HCT116 (cell line): ENCODE data around the gene RSAD1. TPM values are rescaled to one million over a fixed set of nuclear protein-coding genes. Genes with fewer than 3 reads are reported as not detected.

Source experiments
- ATAC-seq: fragments of 200-7000 bp; cut with Tn5 transposase; 2 replicates; pipeline ENCODE4 v1.9.1; 2020; ENCODE audit warnings: mild to moderate bottlenecking, moderate library complexity
- BruUV-seq: library from RNA; stranded (reverse); fragments of 400-500 nt; replicated peaks from 2 replicates; lab custom pipeline; 2021; lab: Mats Ljungman, UMichigan
- CTCF ChIA-PET: fragments of 300-600 bp; sonication (Branson Sonifier 250); formaldehyde crosslinking; loops from one replicate; lab custom pipeline; 2021; ENCODE audit warnings: antibody characterized with exemption; lab: Charles Lee
- POLR2A ChIA-PET: fragments of 300-600, 350-600 bp; sonication (Branson Sonifier 250); formaldehyde crosslinking; loops from one replicate; lab custom pipeline; 2021; ENCODE audit warnings: antibody characterized with exemption; lab: Charles Lee
- RAD21 ChIA-PET, 2 experiments: fragments of 300-600 bp; sonication (Branson Sonifier 250); formaldehyde crosslinking; loops; one replicate each; lab custom pipeline; 2023; ENCODE audit warnings: low total read pairs in 2 of 2; ENCODE audit not compliant: uncharacterized antibody in 2 of 2, unreplicated experiment in 2 of 2, low non-redundant PET in 1 of 2; lab: Charles Lee
- DNase-seq: peaks from one replicate; pipeline ENCODE4 v3.0.0-alpha.2; 2010; ENCODE audit warnings: low read depth, low spot score
- H2AFZ ChIP-seq: fragments of 200-600 bp; shearing (Covaris generic), sonication (generic); 2 replicates; pipeline ENCODE4 v1.6.1; 2017; ENCODE audit warnings: low read depth, mixed run types, mixed read lengths, antibody characterized with exemption, low read length; ENCODE audit not compliant: poor library complexity, severe bottlenecking
- H3K27ac ChIP-seq: 2 replicates; pipeline ENCODE4 v1.5.1; 2012; ENCODE audit warnings: low read depth, low read length
- H3K27me3 ChIP-seq: fragments of 200-600 bp; sonication (generic); 2 replicates; pipeline ENCODE4 v1.6.1; 2016; ENCODE audit warnings: mixed run types, low read length, mixed read lengths; ENCODE audit not compliant: insufficient read depth
- H3K36me3 ChIP-seq, 2 experiments: fragments of 200-500 bp in 1 of 2; fragments of 200-600 bp in 1 of 2; sonication (Bioruptor generic) in 1 of 2; sonication (generic) in 1 of 2; 2 replicates each; pipeline versions ENCODE4 v1.5.1 to v1.6.1; 2014 to 2016; ENCODE audit warnings: low read length in 2 of 2, inconsistent platforms in 1 of 2, mixed read lengths in 1 of 2, mixed run types in 1 of 2; ENCODE audit not compliant: insufficient read depth in 2 of 2, control insufficient read depth in 1 of 2
- H3K4me1 ChIP-seq, 2 experiments: fragments of 200-600 bp in 1 of 2; sonication (generic) in 1 of 2; 2 replicates each; pipeline versions ENCODE4 v1.5.1 to v1.6.1; 2012 to 2017; ENCODE audit warnings: low read length in 2 of 2, inconsistent platforms in 1 of 2, mild to moderate bottlenecking in 1 of 2, mixed read lengths in 1 of 2, mixed run types in 1 of 2, moderate library complexity in 1 of 2; ENCODE audit not compliant: insufficient read depth in 2 of 2, control insufficient read depth in 1 of 2
- H3K4me2 ChIP-seq: fragments of 200-600 bp; sonication (generic); 2 replicates; pipeline ENCODE4 v1.6.1; 2017; ENCODE audit warnings: mixed run types, low read length, mixed read lengths
- H3K4me3 ChIP-seq, 2 experiments: fragments of 200-600 bp in 1 of 2; sonication (generic) in 1 of 2; replicated peaks in 1 of 2; 2 replicates each; pipeline ENCODE4 v1.5.1; 2011 to 2016; ENCODE audit warnings: low read length in 2 of 2, control low read depth in 1 of 2, low read depth in 1 of 2, mild to moderate bottlenecking in 1 of 2, mixed read lengths in 1 of 2, mixed run types in 1 of 2
- H3K79me2 ChIP-seq: fragments of 200-600 bp; sonication (generic); 2 replicates; pipeline ENCODE4 v1.6.1; 2017; ENCODE audit warnings: mild to moderate bottlenecking, mixed run types, low read length, moderate library complexity, mixed read lengths; ENCODE audit not compliant: insufficient read depth
- H3K9ac ChIP-seq: fragments of 200-600 bp; sonication (generic); 2 replicates; pipeline ENCODE4 v1.6.1; 2016; ENCODE audit warnings: low read length, mixed read lengths
- H3K9me2 ChIP-seq: fragments of 200-600 bp; sonication (generic), shearing (Covaris generic); 2 replicates; pipeline ENCODE4 v1.6.1; 2017; ENCODE audit warnings: mixed run types, mild to moderate bottlenecking, moderate library complexity; ENCODE audit not compliant: insufficient read depth
- H3K9me3 ChIP-seq, 2 experiments: fragments of 200-500 bp in 1 of 2; fragments of 200-600 bp in 1 of 2; sonication (Bioruptor generic) in 1 of 2; sonication (generic) in 1 of 2; 2 replicates each; pipeline ENCODE4 v1.6.1; 2014 to 2017; ENCODE audit warnings: low read length in 2 of 2, mixed read lengths in 2 of 2, inconsistent platforms in 1 of 2, low read depth in 1 of 2, mild to moderate bottlenecking in 1 of 2, mixed run types in 1 of 2, moderate library complexity in 1 of 2; ENCODE audit not compliant: control insufficient read depth in 1 of 2, insufficient read depth in 1 of 2
- H4K20me1 ChIP-seq: fragments of 200-600 bp; sonication (generic), shearing (Covaris generic); 2 replicates; pipeline ENCODE4 v1.6.1; 2017; ENCODE audit warnings: mixed run types, mild to moderate bottlenecking, moderate library complexity; ENCODE audit not compliant: insufficient read depth
- CBX3 ChIP-seq: IDR thresholded peaks from 2 replicates; pipeline ENCODE4 v1.6.1; 2012; ENCODE audit warnings: low read depth
- CEBPB ChIP-seq: IDR thresholded peaks from 2 replicates; pipeline ENCODE4 v1.6.1; 2012; ENCODE audit warnings: low read depth
- CTCF ChIP-seq, 3 experiments: fragments of 200-600 bp in 1 of 3; sonication (generic) in 1 of 3; IDR thresholded peaks in 2 of 3; conservative IDR thresholded peaks in 1 of 3; 2 replicates each; pipeline ENCODE4 v1.5.1; 2012 to 2017; ENCODE audit warnings: low read depth in 2 of 3, low read length in 2 of 3, antibody characterized with exemption in 1 of 3, borderline replicate concordance in 1 of 3, control low read depth in 1 of 3, mild to moderate bottlenecking in 1 of 3, mixed read lengths in 1 of 3, mixed run types in 1 of 3, moderate library complexity in 1 of 3; ENCODE audit not compliant: insufficient read depth in 1 of 3
- EGR1 ChIP-seq: IDR thresholded peaks from 2 replicates; pipeline ENCODE4 v1.6.1; 2012; ENCODE audit warnings: low read depth
- ELF1 ChIP-seq: IDR thresholded peaks from 2 replicates; pipeline ENCODE4 v1.6.1; 2012; ENCODE audit warnings: low read depth, borderline replicate concordance
- EZH2 ChIP-seq: fragments of 200-600 bp; sonication (generic); IDR thresholded peaks from 2 replicates; pipeline ENCODE4 v1.6.1; 2017; ENCODE audit warnings: antibody characterized with exemption, mixed run types
- FOSL1 ChIP-seq: IDR thresholded peaks from 2 replicates; pipeline ENCODE4 v1.6.1; 2012; ENCODE audit warnings: low read depth
- JUND ChIP-seq: IDR thresholded peaks from 2 replicates; pipeline ENCODE4 v1.6.1; 2012
- POLR2A ChIP-seq: IDR thresholded peaks from 2 replicates; pipeline ENCODE4 v1.7.0; 2011; ENCODE audit warnings: borderline replicate concordance; ENCODE audit not compliant: insufficient read depth, insufficient read length; ENCODE audit errors: extremely low read depth
- POLR2AphosphoS5 ChIP-seq: IDR thresholded peaks from 2 replicates; pipeline ENCODE4 v1.6.1; 2011; ENCODE audit warnings: mild to moderate bottlenecking, low read depth, low read length, moderate library complexity
- RAD21 ChIP-seq: IDR thresholded peaks from 2 replicates; pipeline ENCODE4 v1.6.1; 2012; ENCODE audit warnings: low read depth, mild to moderate bottlenecking
- REST ChIP-seq: IDR thresholded peaks from 2 replicates; pipeline ENCODE4 v1.6.1; 2012; ENCODE audit warnings: low read depth
- SIN3A ChIP-seq: IDR thresholded peaks from 2 replicates; pipeline ENCODE4 v1.6.1; 2012; ENCODE audit warnings: low read depth
- SP1 ChIP-seq: IDR thresholded peaks from 2 replicates; pipeline ENCODE4 v1.6.1; 2012; ENCODE audit warnings: low read depth
- SRF ChIP-seq: IDR thresholded peaks from 2 replicates; pipeline ENCODE4 v1.6.1; 2012; ENCODE audit warnings: low read depth
- TCF7L2 ChIP-seq: IDR thresholded peaks from 2 replicates; pipeline ENCODE4 v1.7.0; 2011; ENCODE audit warnings: borderline replicate concordance, inconsistent platforms; ENCODE audit not compliant: insufficient read depth, insufficient read length; ENCODE audit errors: extremely low read depth
- ZNF274 ChIP-seq: fragments of 200-500 bp; sonication (Bioruptor generic); IDR thresholded peaks from 2 replicates; pipeline ENCODE4 v1.6.1; 2014; ENCODE audit warnings: mild to moderate bottlenecking, low read depth, low read length, inconsistent platforms
- intact Hi-C: fragments of 100-400 bp; cut with micrococcal nuclease; formaldehyde crosslinking; loops from 2 replicates; pipeline ENCODE4 v1.10.0; 2022
- total RNA-seq: library from RNA; stranded (reverse); gene quantifications from one replicate; pipeline ENCODE4 v1.2.1, GENCODE V29; 2021; ENCODE audit not compliant: unreplicated experiment
- TF ChIP-seq, protein P1 (sequence below): IDR thresholded peaks from 2 replicates; pipeline ENCODE4 v1.6.1; 2012
- TF ChIP-seq, protein P2 (sequence below): IDR thresholded peaks from 2 replicates; pipeline ENCODE4 v1.6.1; 2012

Gene RSAD1
- total RNA-seq, 1 experiment from 2014 or later = 82.7 TPM

DNA sequence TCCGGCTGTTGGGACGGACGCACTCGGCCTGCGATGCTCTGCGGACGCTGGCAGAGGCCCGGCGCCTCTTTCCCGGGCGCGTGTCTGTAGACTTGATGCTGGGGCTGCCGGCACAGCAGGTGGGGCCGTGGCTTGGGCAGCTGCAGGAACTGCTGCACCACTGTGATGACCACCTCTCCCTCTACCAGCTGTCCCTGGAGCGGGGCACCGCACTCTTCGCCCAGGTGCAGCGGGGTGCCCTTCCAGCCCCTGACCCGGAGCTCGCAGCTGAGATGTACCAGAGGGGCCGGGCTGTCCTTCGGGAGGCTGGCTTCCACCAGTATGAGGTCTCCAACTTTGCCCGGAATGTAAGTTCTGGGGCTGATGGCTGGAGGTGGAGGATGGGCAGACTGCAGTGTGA lies 3.5 kb downstream of the RSAD1 start:
- no peak overlapping the region for H3K4me3 ChIP-seq
- CTCF ChIA-PET = interaction anchor here (0.7 to 2.5 kb wide), 8 partner anchors 19 to 213 kb away, joined by 3 to 16 read pairs (median 3); no protein-coding TSS in a partner anchor
- no peak for ATAC-seq
- no peaks in the 10 kb centered on the region for H3K27me3 ChIP-seq
- peak overlapping the region; percentile 55; the same call in 1 of the 2 replicates for H3K9ac ChIP-seq
- DNase-seq = no peak
- TF ChIP-seq POLR2AphosphoS5 (no peak), CEBPB (no peak), SP1 (no peak), POLR2A (no peak), TCF7L2 (no peak), CBX3 (no peak), SIN3A (no peak), ELF1 (no peak), EZH2 (no peak), FOSL1 (no peak), ZNF274 (no peak), EGR1 (no peak), RAD21 (no peak), JUND (no peak), CTCF (IDR thresholded peaks at IDR 0.05 in 2 of 3, conservative IDR thresholded peaks at IDR 0.05 in 1 of 3; ENCODE audit: borderline replicate concordance in 1 of 3, insufficient read depth in 1 of 3, low read depth in 2 of 3, low read length in 2 of 3) (no peak), SRF (no peak), REST (no peak)
- TF ChIP-seq, protein P1, sequence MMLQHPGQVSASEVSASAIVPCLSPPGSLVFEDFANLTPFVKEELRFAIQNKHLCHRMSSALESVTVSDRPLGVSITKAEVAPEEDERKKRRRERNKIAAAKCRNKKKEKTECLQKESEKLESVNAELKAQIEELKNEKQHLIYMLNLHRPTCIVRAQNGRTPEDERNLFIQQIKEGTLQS = no peak
- TF ChIP-seq, protein P2, sequence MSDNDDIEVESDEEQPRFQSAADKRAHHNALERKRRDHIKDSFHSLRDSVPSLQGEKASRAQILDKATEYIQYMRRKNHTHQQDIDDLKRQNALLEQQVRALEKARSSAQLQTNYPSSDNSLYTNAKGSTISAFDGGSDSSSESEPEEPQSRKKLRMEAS = no peak
- TF ChIP-seq, all 23 proteins: peak for 0
- H4K20me1 ChIP-seq = no peaks in the 10 kb centered on the region
- peaks cover 24 to 41% of the 10 kb centered on the region in 2 experiments for H3K36me3 ChIP-seq
- intact Hi-C loops = loop anchor here (1.0 to 2.0 kb wide), 8 partner anchors 53 to 469 kb away; partner anchors contain the start of gene SPATA20
- H3K4me1 ChIP-seq = peaks cover 21 to 44% of the 10 kb centered on the region in 2 experiments
- H3K9me2 ChIP-seq = no peaks in the 10 kb centered on the region
- BruUV-seq = no TSS peak
- H3K4me2 ChIP-seq = peak overlapping the region; percentile 74
- ChIA-PET RAD21 (interaction anchor here in 1 of 2 experiments (1.1 kb wide), 1 partner anchor 69 kb away, joined by 3 read pairs; no protein-coding TSS in a partner anchor), POLR2A (interaction anchor here (1.1 to 1.3 kb wide), 2 partner anchors 60 to 85 kb away, joined by 3 to 5 read pairs; partner anchors contain the start of gene LRRC59)
- H3K79me2 ChIP-seq = peaks cover 26% of the 10 kb centered on the region
- no peaks in the 10 kb centered on the region for H3K9me3 ChIP-seq
- no peak overlapping the region for H2AFZ ChIP-seq
- H3K27ac ChIP-seq = peak overlapping the region; percentile 63
